C4-2B (cell line): ENCODE data around the gene TMEM51.

Experiments
- ZFX ChIP-seq: fragments of 450-650 bp; IDR thresholded peaks from 2 replicates; pipeline ENCODE4 v1.6.1; 2017
- TF ChIP-seq, protein P1 (sequence below): fragments of 450-650 bp; conservative IDR thresholded peaks from 2 replicates; pipeline ENCODE4 v1.5.1; 2017; ENCODE audit warnings: mild to moderate bottlenecking

DNA sequence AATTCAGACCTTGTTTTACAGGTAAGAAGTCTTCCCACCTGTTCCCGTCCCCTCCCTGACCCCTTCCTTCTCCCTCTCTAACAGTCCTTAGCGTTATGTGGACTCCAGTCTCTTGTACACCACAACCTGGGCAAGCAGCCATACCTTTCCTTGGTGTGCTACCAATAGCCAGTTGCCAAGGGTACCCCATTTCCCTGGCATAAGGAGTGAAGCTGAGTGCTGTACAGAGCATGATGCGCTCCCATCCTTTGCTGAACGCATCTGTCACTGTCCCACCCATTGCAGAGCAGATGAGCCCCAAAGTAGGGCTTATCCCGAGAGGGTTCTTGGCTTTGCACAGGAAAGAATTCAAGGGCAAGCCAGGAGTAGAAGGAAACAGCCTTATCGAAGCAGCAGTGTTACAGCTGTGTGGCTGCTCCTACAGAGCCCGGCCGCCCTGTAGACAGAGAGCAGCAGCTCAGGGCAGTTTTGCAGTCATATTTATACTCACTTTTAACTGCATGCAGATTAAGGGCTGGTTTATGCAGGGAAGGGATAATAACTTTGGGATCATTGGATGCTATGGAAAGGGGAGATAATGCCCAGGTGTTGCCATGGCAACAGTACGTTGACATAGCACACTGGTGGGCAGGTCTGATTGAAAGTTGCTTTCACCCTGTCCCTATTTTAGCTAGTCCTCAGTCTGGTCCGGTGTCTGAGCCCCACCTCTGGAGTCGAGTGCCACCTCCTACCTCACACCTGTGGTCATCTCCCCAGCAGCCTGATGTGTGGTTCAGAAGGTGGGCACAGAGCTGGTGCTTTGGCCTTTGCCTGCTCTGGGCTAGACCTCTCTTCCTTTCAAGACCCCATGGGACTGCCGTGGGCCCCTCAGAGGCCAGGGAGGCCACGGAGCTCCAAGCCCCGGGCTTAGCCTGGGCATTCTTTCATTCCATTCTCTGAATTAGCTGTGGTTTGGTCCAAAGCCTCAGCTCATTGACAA, 98.6 kb downstream of the TMEM51 start:
- no peak for TF ChIP-seq ZFX
- TF ChIP-seq, protein P1, sequence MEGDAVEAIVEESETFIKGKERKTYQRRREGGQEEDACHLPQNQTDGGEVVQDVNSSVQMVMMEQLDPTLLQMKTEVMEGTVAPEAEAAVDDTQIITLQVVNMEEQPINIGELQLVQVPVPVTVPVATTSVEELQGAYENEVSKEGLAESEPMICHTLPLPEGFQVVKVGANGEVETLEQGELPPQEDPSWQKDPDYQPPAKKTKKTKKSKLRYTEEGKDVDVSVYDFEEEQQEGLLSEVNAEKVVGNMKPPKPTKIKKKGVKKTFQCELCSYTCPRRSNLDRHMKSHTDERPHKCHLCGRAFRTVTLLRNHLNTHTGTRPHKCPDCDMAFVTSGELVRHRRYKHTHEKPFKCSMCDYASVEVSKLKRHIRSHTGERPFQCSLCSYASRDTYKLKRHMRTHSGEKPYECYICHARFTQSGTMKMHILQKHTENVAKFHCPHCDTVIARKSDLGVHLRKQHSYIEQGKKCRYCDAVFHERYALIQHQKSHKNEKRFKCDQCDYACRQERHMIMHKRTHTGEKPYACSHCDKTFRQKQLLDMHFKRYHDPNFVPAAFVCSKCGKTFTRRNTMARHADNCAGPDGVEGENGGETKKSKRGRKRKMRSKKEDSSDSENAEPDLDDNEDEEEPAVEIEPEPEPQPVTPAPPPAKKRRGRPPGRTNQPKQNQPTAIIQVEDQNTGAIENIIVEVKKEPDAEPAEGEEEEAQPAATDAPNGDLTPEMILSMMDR: no peak
